Heart left ventricle (tissue), 16 donors: ENCODE results near the gene TCAP. TPM values are rescaled to one million over a fixed set of nuclear protein-coding genes. Genes with fewer than 3 reads are reported as not detected.

Source experiments
- ATAC-seq, 4 donors: fragments of 200-7000 bp; cut with Tn5 transposase; one replicate each; pipeline ENCODE4 v1.9.1; 2020 to 2022; ENCODE audit warnings: moderate library complexity in 4 of 4, mild to moderate bottlenecking in 3 of 4, moderate number of reproducible peaks in 1 of 4
- DNase-seq, 5 donors: peaks; one replicate each; pipeline ENCODE4 v3.0.0-alpha.2; 2020
- H3K27ac ChIP-seq, 12 donors: fragments of 200-600 bp; sonication (generic) in 4 of 12; one replicate each; pipeline versions ENCODE4 v1.5.0 to v1.8.0; 2016 to 2022; ENCODE audit warnings: mild to moderate bottlenecking in 2 of 12
- H3K27me3 ChIP-seq, 9 donors: fragments of 200-600 bp; sonication (generic) in 2 of 9; one replicate each; pipeline versions ENCODE4 v1.5.1 to v1.8.0; 2016 to 2022; ENCODE audit warnings: mild to moderate bottlenecking in 3 of 9
- H3K36me3 ChIP-seq, 9 donors: fragments of 200-600 bp; sonication (generic) in 2 of 9; one replicate each; pipeline versions ENCODE4 v1.5.0 to v1.8.0; 2018 to 2022; ENCODE audit warnings: mild to moderate bottlenecking in 2 of 9
- H3K4me1 ChIP-seq, 12 donors: fragments of 200-600 bp; sonication (generic) in 4 of 12; one replicate each; pipeline versions ENCODE4 v1.5.0 to v1.8.0; 2016 to 2022; ENCODE audit warnings: mild to moderate bottlenecking in 3 of 12
- H3K4me3 ChIP-seq, 12 donors: fragments of 200-600 bp; sonication (generic) in 4 of 12; one replicate each; pipeline versions ENCODE4 v1.5.0 to v1.8.0; 2017 to 2022; ENCODE audit warnings: mild to moderate bottlenecking in 9 of 12, moderate library complexity in 4 of 12
- H3K9me3 ChIP-seq, 12 donors: fragments of 200-600 bp; sonication (generic) in 4 of 12; one replicate each; pipeline versions ENCODE4 v1.5.0 to v1.8.0; 2016 to 2022; ENCODE audit warnings: mild to moderate bottlenecking in 1 of 12
- CTCF ChIP-seq, 12 donors: fragments of 200-600 bp; sonication (generic) in 4 of 12; IDR thresholded peaks; one replicate each; pipeline versions ENCODE4 v1.5.0 to v1.8.0; 2018 to 2022; ENCODE audit warnings: antibody characterized with exemption in 12 of 12, mild to moderate bottlenecking in 5 of 12
- POLR2A ChIP-seq, 2 donors: fragments of 450-650 bp; IDR thresholded peaks; one replicate each; pipeline ENCODE4 v1.6.1; 2017; ENCODE audit warnings: antibody characterized with exemption in 2 of 2, mild to moderate bottlenecking in 2 of 2, moderate library complexity in 2 of 2
- WGBS, 4 donors: extraction: QIAGEN DNeasy Blood & Tissue Kit in 2 of 4; methylation state at CpG; one replicate each; pipeline versions ENCODE4 v1.1.5 to v1.1.7; 2013 to 2018; 5-methylcytosine and 5-hydroxymethylcytosine counted together
- intact Hi-C, 10 donors: fragments of 100-400 bp; cut with DNase I; formaldehyde crosslinking; loops; one replicate each; pipeline versions ENCODE4 v1.11.1 to v1.14.2; 2022
- polyA plus RNA-seq, 2 donors: library from polyadenylated mRNA; stranded (reverse); fragments of 200-250 nt; gene quantifications; one replicate each; pipeline ENCODE4 v1.2.3, GENCODE V29; 2013
- total RNA-seq, 9 donors: library from RNA; depleted of rRNA in 2 of 9; stranded (reverse); fragments of >200 nt in 2 of 9; fragmentation: NEBNext Ultra II Directional in 3 of 9; extraction: Animal tissue kit (Norgen Biotek cat#: 25700) in 3 of 9; gene quantifications; one replicate each; pipeline versions ENCODE4 v1.1.0 to v1.2.4, GENCODE V29; 2016 to 2023
- donor health status: ischemic (EF 13 %, LVEDD 7.1; RV severe dilation, severe dysfunction).
- donor health status: healthy with polysubstance abuse.
- donor health status: DM: no; HTN: yes; CAD: no.
- donor health status: DM: no; HTN: no; CAD: no.
- donor health status: ischemic (EF 25% LVEDD 6.9; RV normal size, moderate dysfunction).
- donor health status: ischemic (EF 25% LVEDD 5.7; RV mildly dilated, moderate dysfunction).
- donor health status: healthy.
- donor health status: DM: yes; HTN: yes; CAD: no.
- donor health status: ischemic (EF 35%, LVEDD 5.7; RV mildly dilated, moderate dysfunction).
- donor health status: nonischemic (EF 11% LVEDD 7.7; RV severe dilation, severe dysfunction).
- donor health status: DM: yes; HTN: yes; CAD: no.
- donor health status: PGD.
- donor health status: ischemic (EF 29% LVEDD 5.4; RV normal size, mild dysfunction).
- donor health status: nonischemic (EF 23%, LVEDD 6.1; RV moderate dilation, normal function).

Gene TCAP
- total and polyA plus RNA-seq, 11 donors: 2,028 to 9,343 (median 4,137) TPM

GRCh38 chr17:39669897-39670735, 5.0 kb downstream of the TCAP start:
- intact Hi-C loops: loop anchor here in 7 of 10 donors (2.0 to 10.0 kb wide), 6 partner anchors 33 to 645 kb away; partner anchors contain the start of genes STARD3 (in 2 of the 7) and PPP1R1B (in 1 of the 7)
- peaks cover 0 to 40% (median 11%) of the 10 kb centered on the region in 9 donors for H3K27me3 ChIP-seq
- ATAC-seq: no peak
- no peak overlapping the region for H3K4me3 ChIP-seq
- DNase-seq: peak in 2 of 5 donors; percentile 11 to 65
- no peak for TF ChIP-seq CTCF (IDR thresholded peaks at IDR 0.05)
- no peak for TF ChIP-seq POLR2A (IDR thresholded peaks at IDR 0.05)
- 84 to 92% (median 85%) methylated on average over 16 to 23 of the region's 23 CpGs for WGBS, 4 donors
- H3K4me1 ChIP-seq: peaks cover 0 to 76% (median 26%) of the 10 kb centered on the region in 12 donors
- no peaks in the 10 kb centered on the region for H3K9me3 ChIP-seq
- no peaks in the 10 kb centered on the region for H3K36me3 ChIP-seq
- peak overlapping the region in 11 of 12 donors; percentile 66 to 98 (median 86) for H3K27ac ChIP-seq

DNA sequence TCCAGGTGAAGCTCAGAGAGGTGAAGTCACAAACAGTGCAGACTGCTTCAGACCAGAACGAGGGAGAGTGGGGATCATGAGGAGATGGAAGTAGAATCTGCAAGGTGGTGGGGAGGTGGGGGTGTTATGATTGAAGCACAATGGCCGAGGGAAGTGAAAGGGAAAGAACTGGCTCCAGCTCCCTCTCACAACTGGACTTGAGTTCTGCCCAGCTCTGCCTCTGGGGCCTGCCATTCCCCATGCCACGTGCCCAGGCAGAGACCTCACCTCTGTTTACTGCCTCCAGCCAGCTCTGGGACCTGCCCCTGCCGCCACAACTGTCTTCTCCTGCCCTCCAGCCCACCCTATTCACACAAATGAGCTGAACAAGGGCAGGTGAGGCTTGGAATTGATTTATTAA, 5.6 kb downstream of the TCAP start:
- peak overlapping the region; percentile 56 to 98 (median 83) for H3K27ac ChIP-seq
- H3K4me3 ChIP-seq: no peak overlapping the region
- TF ChIP-seq POLR2A (IDR thresholded peaks at IDR 0.05): no peak
- TF ChIP-seq CTCF (IDR thresholded peaks at IDR 0.05): no peak
- peaks cover 0 to 38% (median 11%) of the 10 kb centered on the region in 9 donors for H3K27me3 ChIP-seq
- no peaks in the 10 kb centered on the region for H3K9me3 ChIP-seq
- DNase-seq (peak in 1 of 5 donors; percentile 29), ATAC-seq (no peak)
- H3K4me1 ChIP-seq: peaks cover 0 to 79% (median 32%) of the 10 kb centered on the region in 12 donors
- intact Hi-C loops: loop anchor here in 5 of 10 donors (5.0 to 10.0 kb wide), 4 partner anchors 33 to 82 kb away; partner anchors contain the start of genes STARD3 (in 2 of the 5) and PPP1R1B (in 1 of the 5)
- no peaks in the 10 kb centered on the region for H3K36me3 ChIP-seq
- 39 to 54% (median 47%) methylated on average over 4 of the region's 4 CpGs for WGBS, 4 donors

- Histone ChIP-seq H3K27me3 (peaks cover 0 to 34% (median 11%) of the 10 kb centered on the region in 9 donors), H3K4me1 (peaks cover 0 to 83% (median 42%) of the 10 kb centered on the region in 12 donors), H3K9me3 (no peaks in the 10 kb centered on the region), H3K4me3 (no peak overlapping the region), H3K36me3 (no peaks in the 10 kb centered on the region), H3K27ac (peak overlapping the region; percentile 56 to 98 (median 83))
- intact Hi-C loops: loop anchor here in 5 of 10 donors (5.0 to 10.0 kb wide), 4 partner anchors 35 to 80 kb away; partner anchors contain the start of genes STARD3 (in 2 of the 5) and PPP1R1B (in 1 of the 5)
- DNase-seq: peak in 4 of 5 donors; percentile 59 to 85 (median 80)
- ATAC-seq: peak; percentile 10 to 39 (median 19)
- 36 to 54% (median 46%) methylated on average over 17 to 19 of the region's 19 CpGs for WGBS, 4 donors
- TF ChIP-seq CTCF (IDR thresholded peaks at IDR 0.05): peak in 11 of 12 donors; percentile 27 to 62 (median 52)
- no peak for TF ChIP-seq POLR2A (IDR thresholded peaks at IDR 0.05)
Observed at GRCh38 chr17:39671651-39672521, 6.7 kb downstream of the TCAP start.
